Lower lobe of right lung (tissue), 2 donors: ENCODE results near the gene NT5M. TPM values are rescaled to one million over a fixed set of nuclear protein-coding genes. Genes with fewer than 3 reads are reported as not detected.
"Not testable (repeated sequence)": the region's sequence is repeated elsewhere in the genome, so short reads cannot be mapped to it uniquely, and the experiment has no call there.

Experiments
- ATAC-seq, 2 donors: fragments of 200-7000 bp; cut with Tn5 transposase; one replicate each; pipeline ENCODE4 v1.9.1; 2020 to 2022; ENCODE audit warnings: mild to moderate bottlenecking in 2 of 2, moderate library complexity in 2 of 2
- DNase-seq: peaks from one replicate; pipeline ENCODE4 v3.0.0-alpha.2; 2020
- H3K27ac ChIP-seq: fragments of 200-600 bp; one replicate; pipeline ENCODE4 v1.8.0; 2022
- H3K27me3 ChIP-seq: fragments of 200-600 bp; one replicate; pipeline ENCODE4 v1.8.0; 2022; ENCODE audit warnings: low read depth
- H3K36me3 ChIP-seq: fragments of 200-600 bp; one replicate; pipeline ENCODE4 v1.8.0; 2022; ENCODE audit warnings: mild to moderate bottlenecking
- H3K4me1 ChIP-seq: fragments of 200-600 bp; one replicate; pipeline ENCODE4 v1.8.0; 2022
- H3K4me3 ChIP-seq: fragments of 200-600 bp; one replicate; pipeline ENCODE4 v1.8.0; 2022; ENCODE audit warnings: mild to moderate bottlenecking
- H3K9me3 ChIP-seq: fragments of 200-600 bp; one replicate; pipeline ENCODE4 v1.8.0; 2022
- CTCF ChIP-seq: fragments of 200-600 bp; IDR thresholded peaks from one replicate; pipeline ENCODE4 v1.8.0; 2022; ENCODE audit warnings: antibody characterized with exemption, mild to moderate bottlenecking
- intact Hi-C: fragments of 100-400 bp; cut with DNase I; formaldehyde crosslinking; loops from one replicate; pipeline ENCODE4 v1.11.0; 2022
- total RNA-seq: library from RNA; stranded (reverse); fragmentation: NEBNext Ultra II Directional; extraction: Animal tissue kit (Norgen Biotek cat#: 25700); gene quantifications from one replicate; pipeline ENCODE4 v1.2.1, GENCODE V29; 2021
- donor health status: DM: no; HTN: yes; CAD: no; lungs with severe emphysema.

NT5M gene
- total RNA-seq, 1 donor from 2014 or later = 1.1 TPM

DNA sequence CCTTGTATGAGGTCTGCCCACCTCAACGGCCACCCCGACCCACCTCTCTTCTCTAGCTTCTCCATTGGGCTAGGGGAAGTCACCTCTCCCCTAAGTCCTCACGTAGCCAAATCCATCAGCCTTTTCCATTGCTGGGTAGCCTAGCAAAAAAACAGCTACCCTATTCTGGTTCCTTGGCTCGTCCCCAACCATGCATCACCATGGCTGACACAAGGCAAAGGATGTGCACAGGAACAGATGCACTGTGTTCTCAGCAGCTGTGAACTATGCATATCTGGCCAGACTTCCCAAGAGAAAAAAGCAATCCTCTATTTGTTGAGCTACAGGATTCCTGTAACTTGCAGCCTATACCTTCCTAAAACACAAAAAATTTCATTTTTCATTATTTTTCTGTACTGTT, 44.2 kb upstream of the NT5M start:
- no peak for ATAC-seq
- Histone ChIP-seq H3K4me3 (no peak overlapping the region), H3K27ac (no peak overlapping the region), H3K36me3 (peaks cover 98% of the 10 kb centered on the region), H3K27me3 (no peaks in the 10 kb centered on the region), H3K9me3 (no peaks in the 10 kb centered on the region), H3K4me1 (no peaks in the 10 kb centered on the region)
- intact Hi-C loops = no loop called here
- TF ChIP-seq CTCF = no peak
- no peak for DNase-seq

DNA sequence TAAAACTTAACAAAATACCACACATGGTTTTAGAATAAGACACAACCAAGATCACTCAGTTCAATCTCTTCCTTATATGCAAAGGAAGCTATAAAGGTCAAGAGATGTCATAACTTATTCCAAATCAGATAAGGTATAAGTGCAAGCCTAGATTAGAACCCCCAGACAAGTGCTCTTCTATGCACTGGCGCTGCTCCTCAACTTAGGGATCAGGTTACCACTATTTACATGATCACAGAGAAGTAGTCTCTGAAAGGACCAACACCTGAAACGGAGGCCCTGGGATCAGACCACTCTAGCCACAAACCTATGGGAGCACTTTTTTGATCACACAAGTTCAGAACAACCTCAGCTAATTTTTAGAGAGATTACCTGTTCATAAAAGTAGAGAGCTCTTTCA, 38.7 kb upstream of the NT5M start:
- Histone ChIP-seq H3K27me3 (no peaks in the 10 kb centered on the region), H3K4me3 (no peak overlapping the region), H3K4me1 (no peaks in the 10 kb centered on the region), H3K36me3 (peaks cover 98% of the 10 kb centered on the region), H3K27ac (no peak overlapping the region), H3K9me3 (no peaks in the 10 kb centered on the region)
- no peak for TF ChIP-seq CTCF
- ATAC-seq (peak; percentile 62 to 92), DNase-seq (no peak)
- intact Hi-C loops = no loop called here

DNA sequence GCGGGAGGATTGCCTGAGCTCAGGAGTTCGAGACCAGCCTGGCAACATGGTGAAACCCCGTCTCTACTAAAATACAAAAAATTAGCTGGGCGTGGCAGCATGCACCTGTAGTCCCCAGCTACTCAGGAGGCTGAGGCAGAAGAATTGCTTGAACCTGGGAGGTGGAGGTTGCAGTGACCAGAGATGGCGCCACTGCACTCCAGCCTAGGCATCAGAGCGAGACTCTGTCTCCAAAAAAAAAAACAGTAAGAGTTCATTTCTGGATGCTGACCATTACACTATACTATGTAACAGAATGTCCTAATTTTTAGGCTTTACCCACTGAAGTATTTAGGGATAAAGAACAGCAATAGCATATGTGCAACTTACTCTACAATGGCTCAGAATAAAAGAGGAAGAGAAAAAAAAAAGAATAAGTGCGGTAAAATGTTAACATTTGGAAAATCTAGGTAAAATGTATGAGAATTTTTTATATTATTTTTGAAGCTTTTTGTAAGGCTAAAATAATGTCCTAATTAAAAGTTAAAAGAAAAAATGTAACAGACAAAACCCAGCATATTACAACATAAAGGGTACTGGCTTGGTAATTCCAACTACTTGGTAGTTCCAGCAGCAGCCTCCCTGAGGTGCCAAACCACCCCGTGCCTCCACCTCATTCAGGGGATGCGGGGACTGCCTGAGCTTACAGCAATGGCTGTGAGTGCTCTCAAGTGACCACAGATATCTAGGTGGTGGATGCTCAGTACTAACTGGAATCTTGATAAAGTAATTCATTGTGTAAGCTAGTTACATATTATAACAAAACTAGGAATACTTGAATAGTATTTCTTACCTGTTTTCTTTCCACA, 33.0 kb upstream of the NT5M start:
- H3K9me3 ChIP-seq = no peaks in the 10 kb centered on the region
- TF ChIP-seq CTCF = peak; percentile 22
- ATAC-seq (no peak), DNase-seq (no peak)
- intact Hi-C loops = no loop called here
- peaks cover 98% of the 10 kb centered on the region for H3K36me3 ChIP-seq
- H3K4me3 ChIP-seq = no peak overlapping the region
- no peaks in the 10 kb centered on the region for H3K4me1 ChIP-seq
- no peak overlapping the region for H3K27ac ChIP-seq
- H3K27me3 ChIP-seq = no peaks in the 10 kb centered on the region

- no peak for ATAC-seq
- no peak for DNase-seq
- peak overlapping the region; percentile 3 for H3K27ac ChIP-seq
- peaks cover 50% of the 10 kb centered on the region for H3K36me3 ChIP-seq
- peaks cover 44% of the 10 kb centered on the region for H3K4me1 ChIP-seq
- H3K4me3 ChIP-seq = no peak overlapping the region
- intact Hi-C loops = no loop called here
- TF ChIP-seq CTCF = no peak
- H3K9me3 ChIP-seq = no peaks in the 10 kb centered on the region
- H3K27me3 ChIP-seq = no peaks in the 10 kb centered on the region
Observed at GRCh38 chr17:17275971-17276370, 27.2 kb upstream of the NT5M start.

- H3K4me3 ChIP-seq, H3K27me3 ChIP-seq, DNase-seq, H3K9me3 ChIP-seq, intact Hi-C loops, H3K27ac ChIP-seq, ATAC-seq: not testable (repeated sequence)
- H3K36me3 ChIP-seq = peaks cover 37% of the 10 kb centered on the region
- peaks cover 44% of the 10 kb centered on the region for H3K4me1 ChIP-seq
Observed at GRCh38 chr17:17277431-17277830, 25.7 kb upstream of the NT5M start.

DNA sequence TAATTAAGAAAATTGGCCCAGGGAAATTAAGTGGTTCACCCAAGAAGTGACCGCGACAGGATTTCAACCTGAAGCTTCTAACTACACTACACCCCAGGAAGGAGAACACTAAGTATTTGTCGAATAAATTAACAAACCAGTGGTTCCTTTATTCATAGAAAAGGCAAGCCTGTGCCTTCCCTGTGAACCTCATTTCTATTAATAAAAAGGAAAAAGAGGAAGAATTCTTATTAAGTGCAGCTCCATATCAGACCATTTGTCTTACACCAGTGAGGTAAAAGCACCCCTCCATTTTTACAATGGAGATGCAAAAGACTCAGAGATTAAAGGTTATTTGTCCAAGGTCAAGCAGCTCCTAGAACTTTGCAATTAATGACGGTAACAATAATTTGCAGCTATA, 23.9 kb upstream of the NT5M start:
- H3K4me3 ChIP-seq = peak overlapping the region; percentile 99
- peaks cover 19% of the 10 kb centered on the region for H3K36me3 ChIP-seq
- intact Hi-C loops = no loop called here
- H3K27ac ChIP-seq = peak overlapping the region; percentile 97
- no peak for DNase-seq
- peaks cover 44% of the 10 kb centered on the region for H3K4me1 ChIP-seq
- no peaks in the 10 kb centered on the region for H3K27me3 ChIP-seq
- no peak for ATAC-seq
- no peaks in the 10 kb centered on the region for H3K9me3 ChIP-seq
- TF ChIP-seq CTCF = no peak
